Esophagus mucosa (tissue), 1 donor: ENCODE results near the gene MYH6. TPM values are rescaled to one million over a fixed set of nuclear protein-coding genes. Genes with fewer than 3 reads are reported as not detected.
"Not testable (repeated sequence)": the region's sequence is repeated elsewhere in the genome, so short reads cannot be mapped to it uniquely, and the experiment has no call there.

Experiments used
- ATAC-seq: fragments of 200-7000 bp; cut with Tn5 transposase; one replicate; pipeline ENCODE4 v1.9.1; 2020
- total RNA-seq: library from RNA; stranded (reverse); gene quantifications from one replicate; pipeline ENCODE4 v1.2.4, GENCODE V29; 2023
- donor health status: DM: yes; HTN: yes; CAD: no.

The MYH6 gene
- total RNA-seq, 1 donor from 2014 or later = not detected

- no peak for ATAC-seq
These were observed 6.2 kb upstream of the MYH6 start for GRCh38 chr14:23414254-23414653.

GRCh38 chr14:23413681-23414080 lies 5.6 kb upstream of the MYH6 start:
- no peak for ATAC-seq

GRCh38 chr14:23411563-23412525 lies 3.8 kb upstream of the MYH6 start:
- ATAC-seq = no peak

- no peak for ATAC-seq
These were observed 2.0 kb upstream of the MYH6 start for GRCh38 chr14:23409966-23410635.

GRCh38 chr14:23409475-23409874 lies 1.4 kb upstream of the MYH6 start:
- no peak for ATAC-seq

- ATAC-seq = no peak
These were observed 196 bp upstream of the MYH6 start for GRCh38 chr14:23408307-23408630.

- no peak for ATAC-seq
These were observed 1.2 kb downstream of the MYH6 start for GRCh38 chr14:23406725-23407355.

- ATAC-seq = no peak
These were observed 1.8 kb downstream of the MYH6 start for GRCh38 chr14:23406244-23406643.

- ATAC-seq = no peak
These were observed 2.5 kb downstream of the MYH6 start for GRCh38 chr14:23405516-23406025.

GRCh38 chr14:23405096-23405495 lies 3.0 kb downstream of the MYH6 start:
- ATAC-seq = no peak

- ATAC-seq = no peak
These were observed 3.7 kb downstream of the MYH6 start for GRCh38 chr14:23404331-23404900.

- no peak for ATAC-seq
These were observed 4.2 kb downstream of the MYH6 start for GRCh38 chr14:23403908-23404307.

- no peak for ATAC-seq
These were observed 5.0 kb downstream of the MYH6 start for GRCh38 chr14:23403139-23403438.

- no peak for ATAC-seq
These were observed 5.6 kb downstream of the MYH6 start for GRCh38 chr14:23402296-23403138.

- ATAC-seq = no peak
These were observed 6.8 kb downstream of the MYH6 start for GRCh38 chr14:23401291-23401690.

GRCh38 chr14:23400496-23401149 lies 7.5 kb downstream of the MYH6 start:
- not testable (repeated sequence) for ATAC-seq

- ATAC-seq = no peak
These were observed 8.5 kb downstream of the MYH6 start for GRCh38 chr14:23399591-23399990.

- ATAC-seq = no peak
These were observed 8.9 kb downstream of the MYH6 start for GRCh38 chr14:23399136-23399535.

- no peak for ATAC-seq
These were observed 9.7 kb downstream of the MYH6 start for GRCh38 chr14:23398348-23398747.

- ATAC-seq = no peak
These were observed 11.2 kb downstream of the MYH6 start for GRCh38 chr14:23396781-23397407.

GRCh38 chr14:23396126-23396525 lies 11.9 kb downstream of the MYH6 start:
- no peak for ATAC-seq
